A673 (cell line): ENCODE data around the gene IKZF3. TPM values are rescaled to one million over a fixed set of nuclear protein-coding genes. Genes with fewer than 3 reads are reported as not detected.

Experiments
- BruUV-seq: library from RNA; stranded (reverse); fragments of 400-500 nt; replicated peaks from 2 replicates; lab custom pipeline; 2021; lab: Mats Ljungman, UMichigan
- CTCF ChIA-PET: fragments of 300-600 bp; sonication (Branson Sonifier 250); formaldehyde crosslinking; loops from one replicate; lab custom pipeline; 2022; ENCODE audit warnings: antibody characterized with exemption; lab: Charles Lee
- POLR2A ChIA-PET: fragments of 300-600 bp; sonication (Branson Sonifier 250); formaldehyde crosslinking; loops from one replicate; lab custom pipeline; 2022; ENCODE audit warnings: antibody characterized with exemption; ENCODE audit not compliant: low non-redundant PET; lab: Charles Lee
- DNase-seq: peaks from one replicate; pipeline ENCODE4 v3.0.0-alpha.2; 2015; ENCODE audit warnings: low spot score
- H3K27ac ChIP-seq: fragments of 200-600 bp; sonication (generic); 2 replicates; pipeline ENCODE4 v1.5.1; 2016; ENCODE audit warnings: mixed run types, low read depth, mild to moderate bottlenecking, mixed read lengths, antibody characterized with exemption, low read length; ENCODE audit not compliant: poor library complexity, severe bottlenecking
- H3K27me3 ChIP-seq: fragments of 200-600 bp; sonication (generic); replicated peaks from 2 replicates; pipeline ENCODE4 v1.6.1; 2017; ENCODE audit warnings: mixed run types, low read depth, mild to moderate bottlenecking, mixed read lengths, antibody characterized with exemption, low read length; ENCODE audit not compliant: insufficient read depth, poor library complexity
- H3K36me3 ChIP-seq: fragments of 200-600 bp; sonication (generic); 2 replicates; pipeline ENCODE4 v1.6.1; 2016; ENCODE audit warnings: mixed run types, mild to moderate bottlenecking, mixed read lengths, antibody characterized with exemption, low read length; ENCODE audit not compliant: insufficient read depth, poor library complexity, severe bottlenecking
- H3K4me1 ChIP-seq: fragments of 200-600 bp; sonication (generic); 2 replicates; pipeline ENCODE4 v1.6.1; 2017; ENCODE audit warnings: mixed run types, mild to moderate bottlenecking, mixed read lengths, antibody characterized with exemption, low read length; ENCODE audit not compliant: insufficient read depth, poor library complexity, severe bottlenecking
- H3K4me3 ChIP-seq: fragments of 200-600 bp; sonication (generic); 2 replicates; pipeline ENCODE4 v1.5.1; 2016; ENCODE audit warnings: low read depth, mixed run types, mild to moderate bottlenecking, mixed read lengths, low read length; ENCODE audit not compliant: poor library complexity, severe bottlenecking
- H3K9me3 ChIP-seq: fragments of 200-600 bp; sonication (generic); 2 replicates; pipeline ENCODE4 v1.6.1; 2016; ENCODE audit warnings: mixed run types, low read depth, mild to moderate bottlenecking, mixed read lengths, antibody characterized with exemption, low read length; ENCODE audit not compliant: poor library complexity, severe bottlenecking
- CTCF ChIP-seq: fragments of 300-800, 200-600 bp; sonication (generic); conservative IDR thresholded peaks from 2 replicates; pipeline ENCODE4 v1.5.1; 2017; ENCODE audit warnings: low read depth, mild to moderate bottlenecking, antibody characterized with exemption, low read length, moderate library complexity, mixed read lengths
- EZH2 ChIP-seq: fragments of 200-600 bp; sonication (generic); IDR thresholded peaks from 2 replicates; pipeline ENCODE4 v1.6.1; 2017; ENCODE audit warnings: borderline replicate concordance, low read depth, mild to moderate bottlenecking, mixed read lengths, antibody characterized with exemption, low read length; ENCODE audit not compliant: poor library complexity, severe bottlenecking
- intact Hi-C: fragments of 100-400 bp; cut with micrococcal nuclease; formaldehyde crosslinking; loops from one replicate; pipeline ENCODE4 v1.10.0; 2022; ENCODE audit not compliant: unreplicated experiment
- total RNA-seq: library from RNA; stranded (reverse); gene quantifications from 2 replicates; pipeline ENCODE4 v1.2.3, GENCODE V29; 2021

The IKZF3 gene
- total RNA-seq, 1 experiment from 2014 or later = not detected

GRCh38 chr17:39774047-39774446 is 90.1 kb downstream of the IKZF3 start:
- TF ChIP-seq CTCF (no peak), EZH2 (no peak)
- Histone ChIP-seq H3K4me3 (no peak overlapping the region), H3K9me3 (no peaks in the 10 kb centered on the region), H3K27me3 (no peaks in the 10 kb centered on the region), H3K27ac (no peak overlapping the region), H3K36me3 (no peaks in the 10 kb centered on the region), H3K4me1 (no peaks in the 10 kb centered on the region)
- no TSS peak for BruUV-seq
- POLR2A ChIA-PET = no interaction called here
- intact Hi-C loops = no loop called here
- no peak for DNase-seq
- CTCF ChIA-PET = no interaction called here

- H3K27me3 ChIP-seq = no peaks in the 10 kb centered on the region
- no peaks in the 10 kb centered on the region for H3K36me3 ChIP-seq
- no peak overlapping the region for H3K4me3 ChIP-seq
- no peaks in the 10 kb centered on the region for H3K9me3 ChIP-seq
- ChIA-PET CTCF (no interaction called here), POLR2A (no interaction called here)
- no peaks in the 10 kb centered on the region for H3K4me1 ChIP-seq
- TF ChIP-seq EZH2 = no peak
- TF ChIP-seq CTCF = no peak
- no TSS peak for BruUV-seq
- H3K27ac ChIP-seq = no peak overlapping the region
- DNase-seq = no peak
- intact Hi-C loops = no loop called here
These were observed 90.9 kb downstream of the IKZF3 start for GRCh38 chr17:39772987-39773934.

GRCh38 chr17:39772415-39772814 is 91.7 kb downstream of the IKZF3 start:
- no peak overlapping the region for H3K27ac ChIP-seq
- TF ChIP-seq EZH2 = no peak
- no peak for TF ChIP-seq CTCF
- H3K27me3 ChIP-seq = no peaks in the 10 kb centered on the region
- no peak for DNase-seq
- no peaks in the 10 kb centered on the region for H3K36me3 ChIP-seq
- BruUV-seq = no TSS peak
- H3K4me3 ChIP-seq = no peak overlapping the region
- H3K4me1 ChIP-seq = no peaks in the 10 kb centered on the region
- ChIA-PET POLR2A (no interaction called here), CTCF (no interaction called here)
- no peaks in the 10 kb centered on the region for H3K9me3 ChIP-seq
- intact Hi-C loops = no loop called here
